Measurements from ENCODE around the gene CDH6.

DNA sequence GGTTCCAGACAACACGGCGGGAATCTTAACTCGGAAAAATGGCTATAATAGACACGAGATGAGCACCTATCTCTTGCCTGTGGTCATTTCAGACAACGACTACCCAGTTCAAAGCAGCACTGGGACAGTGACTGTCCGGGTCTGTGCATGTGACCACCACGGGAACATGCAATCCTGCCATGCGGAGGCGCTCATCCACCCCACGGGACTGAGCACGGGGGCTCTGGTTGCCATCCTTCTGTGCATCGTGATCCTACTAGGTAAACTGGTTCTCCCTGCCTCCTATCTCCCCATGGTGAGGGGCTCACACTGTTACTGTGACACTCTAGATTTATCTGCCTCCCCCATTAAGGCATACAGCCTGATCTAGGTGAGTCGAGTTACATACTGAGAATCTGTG is 124.2 kb downstream of the CDH6 start:
- TF ChIP-seq, protein P1, sequence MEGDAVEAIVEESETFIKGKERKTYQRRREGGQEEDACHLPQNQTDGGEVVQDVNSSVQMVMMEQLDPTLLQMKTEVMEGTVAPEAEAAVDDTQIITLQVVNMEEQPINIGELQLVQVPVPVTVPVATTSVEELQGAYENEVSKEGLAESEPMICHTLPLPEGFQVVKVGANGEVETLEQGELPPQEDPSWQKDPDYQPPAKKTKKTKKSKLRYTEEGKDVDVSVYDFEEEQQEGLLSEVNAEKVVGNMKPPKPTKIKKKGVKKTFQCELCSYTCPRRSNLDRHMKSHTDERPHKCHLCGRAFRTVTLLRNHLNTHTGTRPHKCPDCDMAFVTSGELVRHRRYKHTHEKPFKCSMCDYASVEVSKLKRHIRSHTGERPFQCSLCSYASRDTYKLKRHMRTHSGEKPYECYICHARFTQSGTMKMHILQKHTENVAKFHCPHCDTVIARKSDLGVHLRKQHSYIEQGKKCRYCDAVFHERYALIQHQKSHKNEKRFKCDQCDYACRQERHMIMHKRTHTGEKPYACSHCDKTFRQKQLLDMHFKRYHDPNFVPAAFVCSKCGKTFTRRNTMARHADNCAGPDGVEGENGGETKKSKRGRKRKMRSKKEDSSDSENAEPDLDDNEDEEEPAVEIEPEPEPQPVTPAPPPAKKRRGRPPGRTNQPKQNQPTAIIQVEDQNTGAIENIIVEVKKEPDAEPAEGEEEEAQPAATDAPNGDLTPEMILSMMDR (IDR thresholded peaks at IDR 0.05; ENCODE audit: extremely low read depth in 1 of 2, insufficient read depth in 1 of 2, low read depth in 1 of 2, low read length in 2 of 2), result no peak
- no peak for TF ChIP-seq POLR2A (IDR thresholded peaks at IDR 0.05; ENCODE audit: low read depth, low read length)
- TF ChIP-seq EZH2 (IDR thresholded peaks at IDR 0.05; ENCODE audit: borderline replicate concordance, low read depth, low read length, severe bottlenecking), result no peak
- TF ChIP-seq, protein P2, sequence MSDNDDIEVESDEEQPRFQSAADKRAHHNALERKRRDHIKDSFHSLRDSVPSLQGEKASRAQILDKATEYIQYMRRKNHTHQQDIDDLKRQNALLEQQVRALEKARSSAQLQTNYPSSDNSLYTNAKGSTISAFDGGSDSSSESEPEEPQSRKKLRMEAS (IDR thresholded peaks at IDR 0.05; ENCODE audit: insufficient read depth, insufficient read length), result no peak
